ENCODE measurements around the gene SAMD11.
"Not testable (repeated sequence)": the region's sequence is repeated elsewhere in the genome, so short reads cannot be mapped to it uniquely, and the experiment has no call there.

The SAMD11 gene

DNA sequence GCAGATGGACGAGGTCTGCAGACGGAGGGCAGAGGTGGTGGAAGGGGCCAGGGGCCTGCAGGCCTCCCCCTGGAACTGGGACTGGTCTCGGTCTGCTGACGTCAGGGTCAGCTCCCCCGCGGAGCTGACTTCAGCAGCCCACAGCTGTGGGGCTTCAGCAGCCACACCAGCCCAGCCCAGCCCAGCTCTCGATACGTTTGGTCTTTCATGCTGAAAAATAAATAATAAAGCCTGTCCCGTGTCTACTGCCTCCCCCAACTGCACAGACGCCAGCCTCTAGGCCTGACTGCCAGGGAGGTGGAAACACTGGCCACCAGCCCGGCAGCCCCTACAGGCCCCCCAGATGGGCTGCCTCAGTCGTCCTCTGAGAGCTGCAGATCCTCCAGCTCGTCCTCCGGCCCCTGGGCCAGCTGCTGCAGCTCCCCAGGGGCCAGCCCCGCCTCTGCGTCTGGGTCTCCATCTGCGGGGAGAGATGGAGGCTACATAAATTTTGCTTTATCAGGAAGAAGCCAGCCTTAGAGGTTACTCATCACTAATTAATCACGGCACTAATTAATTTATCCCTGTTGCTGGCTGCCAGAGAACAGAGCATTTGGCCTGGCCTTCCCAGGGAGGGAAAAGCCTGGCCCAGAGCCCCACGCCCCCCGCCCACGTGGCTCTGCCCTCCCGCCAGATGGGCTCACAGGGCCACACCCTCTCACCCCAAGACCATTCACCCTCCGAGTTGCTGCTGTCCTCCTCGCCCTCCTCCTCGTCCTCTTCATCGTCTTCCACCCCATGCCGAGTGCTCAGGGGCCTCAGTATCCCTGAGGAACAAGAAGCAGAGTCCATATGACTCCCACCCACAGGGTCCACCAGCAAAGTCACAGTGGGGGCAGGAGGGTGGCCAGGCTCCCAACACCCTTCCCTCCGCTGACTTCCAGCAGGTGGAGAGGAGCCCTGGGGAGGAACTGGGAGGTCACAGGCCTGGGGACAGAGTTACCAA is 20.9 kb downstream of the SAMD11 start:
- in situ Hi-C loops (cut with MboI; ENCODE audit: low sequenced_read_pairs), result no loop called here

- in situ Hi-C loops (cut with MboI; ENCODE audit: low sequenced_read_pairs), result no loop called here
Observed at GRCh38 chr1:945688-946556, 22.2 kb downstream of the SAMD11 start.

- in situ Hi-C loops (cut with MboI; ENCODE audit: low sequenced_read_pairs), result not testable (repeated sequence)
Observed at GRCh38 chr1:946811-947210, 23.1 kb downstream of the SAMD11 start.

DNA sequence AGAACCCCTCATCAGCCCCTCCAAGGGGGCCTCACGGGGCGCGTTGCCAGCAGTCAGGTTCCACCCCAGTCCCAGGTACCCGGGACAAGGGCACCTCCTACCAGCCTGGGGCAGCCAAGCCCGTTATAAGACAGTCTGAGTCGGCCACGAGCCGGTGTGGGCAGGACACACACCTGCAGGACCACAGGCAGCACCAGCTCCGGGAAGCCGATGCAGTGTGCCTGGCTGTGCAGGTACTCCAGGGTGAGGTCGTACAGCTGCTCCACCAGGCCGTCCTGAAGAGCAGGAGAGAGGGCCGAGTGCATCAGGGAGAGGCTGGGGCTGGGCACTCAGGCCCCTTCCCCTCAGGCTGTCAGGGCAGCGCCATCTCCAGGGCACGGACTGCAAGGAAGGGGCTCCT is 24.2 kb downstream of the SAMD11 start:
- in situ Hi-C loops (cut with MboI; ENCODE audit: low sequenced_read_pairs), result no loop called here

DNA sequence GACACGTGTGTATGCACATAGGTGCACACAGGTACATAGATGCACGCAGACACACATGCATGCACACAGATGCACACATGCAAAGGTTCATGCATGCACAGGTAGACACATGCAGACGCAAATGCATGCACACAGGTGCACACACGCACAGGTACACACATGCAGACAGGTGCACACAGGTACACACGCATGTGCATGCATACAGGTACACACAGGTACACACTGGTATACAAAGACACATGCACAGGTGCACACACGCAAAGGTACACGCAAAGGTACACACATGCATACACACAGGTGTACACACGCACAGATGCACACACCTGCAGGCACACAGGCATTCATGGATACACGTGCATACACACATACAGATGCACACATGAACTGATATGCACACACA is 26.5 kb downstream of the SAMD11 start:
- in situ Hi-C loops (cut with MboI; ENCODE audit: low sequenced_read_pairs), result no loop called here

DNA sequence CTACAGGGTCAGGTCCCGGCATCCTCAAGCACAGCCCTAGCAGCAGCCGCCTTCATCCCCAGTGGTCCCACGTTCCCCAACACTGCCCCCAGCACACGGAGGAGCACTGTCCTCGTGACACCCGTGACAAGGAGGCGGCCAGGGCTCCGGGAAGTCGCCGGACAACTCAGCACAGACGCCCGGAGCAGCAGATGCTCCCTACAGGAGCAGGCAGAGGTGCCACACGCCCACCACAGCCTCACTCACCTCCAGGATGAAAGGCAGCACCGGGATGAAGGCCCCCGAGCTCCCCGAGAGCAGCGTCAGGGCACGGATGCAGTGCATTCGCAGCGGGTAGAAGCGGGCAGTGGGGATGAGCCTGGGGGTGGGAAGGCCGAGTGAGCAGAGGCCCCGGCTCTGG is 27.2 kb downstream of the SAMD11 start:
- in situ Hi-C loops (cut with MboI; ENCODE audit: low sequenced_read_pairs), result no loop called here

DNA sequence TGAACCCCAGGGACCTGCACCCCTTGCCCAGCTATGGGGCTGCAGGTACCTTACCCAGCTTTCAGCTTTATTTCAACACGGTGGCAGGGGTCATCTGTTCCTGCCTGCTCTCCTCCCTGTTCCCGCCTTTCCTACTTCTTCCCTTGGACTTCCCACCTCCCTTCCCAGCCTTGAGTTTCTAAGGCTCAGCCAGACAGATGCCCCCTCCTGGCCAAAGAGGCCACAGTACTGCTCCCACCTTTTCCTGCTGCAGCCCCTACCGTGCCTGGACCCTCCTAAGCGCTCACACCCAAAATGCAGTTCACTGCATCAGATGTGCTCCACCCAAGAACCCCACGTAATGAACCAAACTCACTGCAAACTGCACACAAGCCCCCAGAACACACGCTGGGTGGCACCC is 27.6 kb downstream of the SAMD11 start:
- in situ Hi-C loops (cut with MboI; ENCODE audit: low sequenced_read_pairs), result no loop called here

GRCh38 chr1:952201-952600 is 28.5 kb downstream of the SAMD11 start:
- in situ Hi-C loops (cut with MboI; ENCODE audit: low sequenced_read_pairs), result no loop called here

- in situ Hi-C loops (cut with MboI; ENCODE audit: low sequenced_read_pairs), result no loop called here
Observed at GRCh38 chr1:952603-953002, 28.9 kb downstream of the SAMD11 start.

GRCh38 chr1:953524-954320 is 30.0 kb downstream of the SAMD11 start:
- in situ Hi-C loops (cut with MboI; ENCODE audit: low sequenced_read_pairs), result no loop called here

GRCh38 chr1:954927-955326 is 31.2 kb downstream of the SAMD11 start:
- in situ Hi-C loops (cut with MboI; ENCODE audit: low sequenced_read_pairs), result no loop called here

GRCh38 chr1:955474-955873 is 31.8 kb downstream of the SAMD11 start:
- in situ Hi-C loops (cut with MboI; ENCODE audit: low sequenced_read_pairs), result no loop called here

GRCh38 chr1:956636-957035 is 32.9 kb downstream of the SAMD11 start:
- in situ Hi-C loops (cut with MboI; ENCODE audit: low sequenced_read_pairs), result no loop called here

DNA sequence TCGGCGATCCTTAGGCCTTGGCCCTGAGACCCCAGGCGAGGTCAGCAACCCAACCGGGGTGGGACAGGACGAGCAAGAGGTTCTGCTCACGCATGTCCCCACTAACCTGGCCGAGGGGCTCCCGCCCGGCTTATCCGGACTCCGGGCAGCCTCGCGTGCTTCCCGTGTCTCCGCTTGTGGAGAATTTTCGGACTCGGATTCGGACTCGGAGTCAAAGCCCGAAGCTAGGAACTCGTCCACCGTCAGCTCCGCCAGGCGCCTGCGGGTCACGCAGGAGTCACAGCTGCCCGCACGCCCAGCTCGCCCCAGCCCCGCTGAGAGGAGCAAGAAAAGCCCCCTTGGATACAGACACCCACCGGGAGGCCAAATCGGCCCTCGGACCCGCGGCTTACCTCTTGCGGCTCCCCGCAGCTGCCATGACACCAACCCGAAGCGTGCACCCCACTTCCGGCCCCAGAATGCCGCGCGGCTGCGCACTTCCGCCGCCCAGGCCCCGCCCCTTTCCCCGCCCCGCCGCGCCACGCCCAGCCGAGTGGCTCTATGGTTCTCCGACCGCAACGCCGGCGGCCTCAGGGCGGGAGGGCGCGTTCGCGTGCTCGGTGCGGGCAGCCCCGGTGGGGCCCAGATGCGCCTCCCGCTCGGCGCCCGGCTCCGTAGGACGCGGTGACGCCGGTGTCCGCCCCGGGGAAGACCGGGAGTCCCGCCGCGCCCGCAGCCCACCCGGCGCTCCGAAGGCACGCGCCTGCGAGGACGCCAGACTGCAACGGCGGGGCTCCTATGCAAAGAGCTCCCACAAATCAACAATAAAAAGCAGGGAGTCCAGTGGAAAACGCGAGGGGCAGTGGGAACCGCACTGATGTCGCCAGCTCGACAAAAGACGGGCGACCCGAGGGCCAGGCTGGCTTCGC is 35.4 kb downstream of the SAMD11 start, which contains the start of gene NOC2L:
Gene NOC2L (minus strand): TSS at position 434 of the 908 bp plus-strand sequence. CDS start 16 bp downstream, at position 418.
- in situ Hi-C loops (cut with MboI; ENCODE audit: low sequenced_read_pairs), result no loop called here

GRCh38 chr1:959731-960362 is 36.1 kb downstream of the SAMD11 start:
- in situ Hi-C loops (cut with MboI; ENCODE audit: low sequenced_read_pairs), result no loop called here

DNA sequence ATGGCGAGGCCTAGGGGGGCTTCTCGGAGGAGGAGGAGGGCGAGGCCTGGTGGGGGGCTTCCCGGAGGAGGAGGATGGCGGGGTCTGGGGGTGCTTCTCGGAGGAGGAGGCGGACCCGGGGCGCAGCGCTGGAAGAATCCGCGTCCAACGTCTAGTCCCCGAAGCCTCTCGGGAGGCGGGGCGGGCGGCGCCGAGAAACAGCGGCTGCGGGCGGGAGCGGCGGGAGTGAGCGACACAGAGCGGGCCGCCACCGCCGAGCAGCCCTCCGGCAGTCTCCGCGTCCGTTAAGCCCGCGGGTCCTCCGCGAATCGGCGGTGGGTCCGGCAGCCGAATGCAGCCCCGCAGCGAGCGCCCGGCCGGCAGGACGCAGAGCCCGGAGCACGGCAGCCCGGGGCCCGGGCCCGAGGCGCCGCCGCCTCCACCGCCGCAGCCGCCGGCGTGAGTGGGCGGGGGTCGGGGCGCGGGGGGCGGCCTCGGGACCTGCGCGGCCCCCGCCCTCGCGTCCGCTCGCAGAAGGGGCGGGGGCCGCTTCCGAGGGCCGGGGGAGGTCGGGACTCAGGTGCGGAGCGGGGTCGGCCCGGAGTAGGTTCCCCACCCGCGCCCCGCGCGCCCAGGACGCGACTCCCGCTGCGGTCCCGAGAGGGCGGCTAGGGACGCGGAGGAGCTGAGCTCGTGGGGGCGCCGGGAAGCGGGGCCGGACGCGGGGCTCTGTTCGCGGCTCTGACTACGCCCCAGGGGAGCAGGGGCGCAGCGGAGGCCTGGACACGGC is 36.8 kb downstream of the SAMD11 start, which contains the start of gene KLHL17:
Gene KLHL17 (plus strand): TSS at position 222 of the 769 bp plus-strand sequence. CDS start 110 bp downstream, at position 332.
- in situ Hi-C loops (cut with MboI; ENCODE audit: low sequenced_read_pairs), result no loop called here

- in situ Hi-C loops (cut with MboI; ENCODE audit: low sequenced_read_pairs), result no loop called here
Observed at GRCh38 chr1:961132-961669, 37.5 kb downstream of the SAMD11 start.

All from HL-60/S4 treated with phorbol 12-myristate 13-acetate at 8.2 ng/mL for 4 days and 3 days (cell line).